LNCAP (cell line): ENCODE measurements around the gene DDX6.

Experiments used
- TF ChIP-seq, protein P1 (sequence below): fragments of 450-650 bp; IDR thresholded peaks from 2 replicates; pipeline ENCODE4 v1.5.1; 2017; ENCODE audit warnings: mild to moderate bottlenecking

DDX6 gene, protein sequence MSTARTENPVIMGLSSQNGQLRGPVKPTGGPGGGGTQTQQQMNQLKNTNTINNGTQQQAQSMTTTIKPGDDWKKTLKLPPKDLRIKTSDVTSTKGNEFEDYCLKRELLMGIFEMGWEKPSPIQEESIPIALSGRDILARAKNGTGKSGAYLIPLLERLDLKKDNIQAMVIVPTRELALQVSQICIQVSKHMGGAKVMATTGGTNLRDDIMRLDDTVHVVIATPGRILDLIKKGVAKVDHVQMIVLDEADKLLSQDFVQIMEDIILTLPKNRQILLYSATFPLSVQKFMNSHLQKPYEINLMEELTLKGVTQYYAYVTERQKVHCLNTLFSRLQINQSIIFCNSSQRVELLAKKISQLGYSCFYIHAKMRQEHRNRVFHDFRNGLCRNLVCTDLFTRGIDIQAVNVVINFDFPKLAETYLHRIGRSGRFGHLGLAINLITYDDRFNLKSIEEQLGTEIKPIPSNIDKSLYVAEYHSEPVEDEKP

DNA sequence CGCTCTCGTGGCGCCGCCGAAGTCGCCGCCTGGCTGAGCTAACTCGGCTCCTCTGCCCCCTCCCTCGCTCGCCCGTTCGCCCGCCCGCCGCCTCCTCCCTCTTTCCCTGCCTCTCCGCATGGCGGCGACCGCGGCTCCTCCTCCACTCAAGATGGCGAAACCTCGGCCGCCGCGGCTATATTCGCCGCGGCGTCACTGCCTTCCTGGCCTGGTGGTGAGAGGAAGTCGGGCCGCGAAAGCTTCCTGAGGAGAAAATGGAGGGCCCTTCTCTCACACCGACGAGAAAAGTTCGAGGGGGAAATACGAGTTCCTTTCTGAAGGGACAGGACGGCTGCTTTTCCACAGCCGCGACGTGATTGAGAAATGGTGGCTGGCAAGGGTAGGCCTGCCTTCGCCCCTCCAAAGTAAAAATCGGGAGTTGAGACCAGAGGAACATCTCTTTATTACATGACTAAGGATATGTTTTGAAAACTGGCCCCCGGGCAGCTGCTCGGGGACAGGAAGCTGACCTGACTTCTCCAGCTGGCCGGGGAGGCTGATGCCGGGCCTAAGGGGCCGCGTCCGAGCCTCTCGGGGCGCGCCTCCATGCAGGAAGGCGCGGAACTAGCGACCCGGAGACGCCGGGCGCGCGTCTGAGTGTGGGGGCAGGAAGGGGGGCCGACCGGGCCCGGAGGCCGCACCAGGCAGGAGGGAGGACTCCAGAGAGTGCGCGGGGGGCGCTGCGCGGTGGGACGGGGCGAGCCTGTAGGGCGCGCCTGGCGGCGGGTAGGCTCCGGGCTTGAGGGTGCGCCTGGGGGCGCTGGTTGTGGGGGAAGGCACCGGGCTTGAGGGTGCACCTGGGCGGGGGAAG, at the start of gene DDX6:
DDX6 (minus strand) TSS at position 54 of the 850 bp plus-strand sequence. CDS start 4,913 bp downstream, outside the sequence.
- TF ChIP-seq, protein P1, sequence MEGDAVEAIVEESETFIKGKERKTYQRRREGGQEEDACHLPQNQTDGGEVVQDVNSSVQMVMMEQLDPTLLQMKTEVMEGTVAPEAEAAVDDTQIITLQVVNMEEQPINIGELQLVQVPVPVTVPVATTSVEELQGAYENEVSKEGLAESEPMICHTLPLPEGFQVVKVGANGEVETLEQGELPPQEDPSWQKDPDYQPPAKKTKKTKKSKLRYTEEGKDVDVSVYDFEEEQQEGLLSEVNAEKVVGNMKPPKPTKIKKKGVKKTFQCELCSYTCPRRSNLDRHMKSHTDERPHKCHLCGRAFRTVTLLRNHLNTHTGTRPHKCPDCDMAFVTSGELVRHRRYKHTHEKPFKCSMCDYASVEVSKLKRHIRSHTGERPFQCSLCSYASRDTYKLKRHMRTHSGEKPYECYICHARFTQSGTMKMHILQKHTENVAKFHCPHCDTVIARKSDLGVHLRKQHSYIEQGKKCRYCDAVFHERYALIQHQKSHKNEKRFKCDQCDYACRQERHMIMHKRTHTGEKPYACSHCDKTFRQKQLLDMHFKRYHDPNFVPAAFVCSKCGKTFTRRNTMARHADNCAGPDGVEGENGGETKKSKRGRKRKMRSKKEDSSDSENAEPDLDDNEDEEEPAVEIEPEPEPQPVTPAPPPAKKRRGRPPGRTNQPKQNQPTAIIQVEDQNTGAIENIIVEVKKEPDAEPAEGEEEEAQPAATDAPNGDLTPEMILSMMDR, result 0 out of 2 replicates have a peak, but pooled peaks have one; percentile 13

DNA sequence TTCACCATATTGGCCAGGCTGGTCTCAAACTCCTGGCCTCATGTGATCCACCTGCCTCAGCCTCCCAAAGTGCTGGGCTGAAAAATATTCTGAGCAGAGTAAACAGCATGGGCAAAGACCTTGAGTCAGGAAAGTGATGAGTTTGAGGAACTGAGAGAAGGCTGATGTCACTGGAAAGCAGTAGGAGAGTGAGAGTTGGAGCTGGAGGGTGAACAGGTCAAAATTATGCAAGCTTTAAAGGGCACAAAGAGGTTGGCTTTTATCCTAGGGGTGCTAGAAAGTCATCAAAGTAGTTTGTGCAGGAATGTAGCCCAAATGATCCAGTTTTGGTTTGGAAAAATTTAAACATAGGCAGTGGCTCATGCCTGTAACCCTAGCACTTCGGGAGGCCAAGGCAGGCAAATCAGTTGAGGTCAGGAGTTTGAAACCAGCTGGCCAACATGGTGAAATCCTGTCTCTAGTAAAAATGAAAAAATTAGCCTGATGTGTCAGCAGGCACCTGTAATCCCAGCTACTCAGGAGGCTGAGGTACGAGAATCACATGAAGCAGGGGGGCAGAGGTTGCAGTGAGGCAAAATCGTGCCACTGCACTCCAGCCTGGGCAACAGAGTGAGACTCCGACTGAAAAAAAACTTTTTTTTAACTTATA, 48.1 kb upstream of the DDX6 start:
- TF ChIP-seq, protein P1, result no peak

DNA sequence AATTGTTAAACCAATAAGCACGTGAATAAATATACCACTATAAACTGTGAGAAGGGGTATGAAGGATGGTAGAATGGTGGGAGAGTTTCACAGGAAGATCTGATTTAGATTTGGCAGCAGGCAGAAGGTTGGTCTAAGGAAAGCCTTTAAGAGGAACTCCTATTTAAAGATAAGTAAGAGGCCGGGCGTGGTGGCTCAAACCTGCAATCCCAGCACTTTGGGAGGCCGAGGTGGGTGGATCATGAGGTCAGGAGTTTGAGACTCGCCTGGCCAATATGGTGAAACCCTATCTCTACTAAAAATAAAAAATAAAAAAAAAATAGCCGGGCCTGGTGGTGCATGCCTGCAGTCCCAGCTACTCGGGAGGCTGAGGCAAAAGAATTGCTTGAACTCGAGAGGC, 46.9 kb upstream of the DDX6 start:
- TF ChIP-seq, protein P1, result no peak

DNA sequence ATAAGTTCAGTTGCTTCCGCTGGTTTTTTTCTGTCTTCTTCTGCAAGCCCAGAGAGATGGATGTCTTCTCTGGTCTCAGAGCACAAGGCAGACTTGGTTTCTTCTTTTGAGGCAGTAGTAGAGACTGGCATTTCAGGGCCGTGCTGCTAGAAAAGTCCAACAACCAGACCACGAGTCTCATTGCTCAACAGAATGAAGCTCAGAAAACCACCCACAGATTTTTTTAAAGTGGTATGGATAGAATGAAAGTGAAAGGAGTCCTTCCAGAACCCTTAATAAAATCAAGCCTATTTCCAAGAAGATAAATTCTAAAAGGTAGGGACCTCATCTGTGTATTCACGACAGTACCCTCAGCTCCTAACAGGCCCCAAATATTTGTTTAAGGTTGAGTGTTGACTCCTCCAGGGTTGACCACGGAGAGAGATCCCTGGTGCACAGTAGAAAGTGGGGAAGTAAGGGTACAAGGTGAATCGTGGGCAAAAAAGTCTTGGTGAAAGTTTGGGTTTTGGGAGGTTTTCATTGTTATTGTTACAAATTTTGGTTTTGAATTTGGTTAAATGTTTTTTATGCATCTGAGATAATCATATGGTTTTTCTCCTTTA, 43.6 kb upstream of the DDX6 start:
- TF ChIP-seq, protein P1, result no peak

DNA sequence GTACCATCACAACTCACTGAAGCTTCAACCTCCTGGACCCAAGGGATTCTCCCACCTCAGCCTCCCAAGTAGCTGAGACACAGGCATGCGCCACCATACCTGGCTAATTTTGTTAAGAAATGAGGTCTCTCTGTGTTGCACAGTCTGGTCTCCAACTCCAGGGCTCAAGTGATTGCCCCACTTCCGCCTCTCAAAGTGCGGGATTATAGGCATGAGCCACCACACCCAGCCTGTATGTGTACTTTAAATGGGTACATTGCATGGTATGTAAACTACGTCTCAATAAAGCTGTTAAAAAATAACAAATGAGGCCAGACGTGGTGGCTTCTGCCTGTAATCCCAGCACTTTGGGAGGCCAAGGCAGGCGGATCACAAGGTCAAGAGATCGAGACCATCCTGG, 36.2 kb upstream of the DDX6 start:
- TF ChIP-seq, protein P1, result no peak

DNA sequence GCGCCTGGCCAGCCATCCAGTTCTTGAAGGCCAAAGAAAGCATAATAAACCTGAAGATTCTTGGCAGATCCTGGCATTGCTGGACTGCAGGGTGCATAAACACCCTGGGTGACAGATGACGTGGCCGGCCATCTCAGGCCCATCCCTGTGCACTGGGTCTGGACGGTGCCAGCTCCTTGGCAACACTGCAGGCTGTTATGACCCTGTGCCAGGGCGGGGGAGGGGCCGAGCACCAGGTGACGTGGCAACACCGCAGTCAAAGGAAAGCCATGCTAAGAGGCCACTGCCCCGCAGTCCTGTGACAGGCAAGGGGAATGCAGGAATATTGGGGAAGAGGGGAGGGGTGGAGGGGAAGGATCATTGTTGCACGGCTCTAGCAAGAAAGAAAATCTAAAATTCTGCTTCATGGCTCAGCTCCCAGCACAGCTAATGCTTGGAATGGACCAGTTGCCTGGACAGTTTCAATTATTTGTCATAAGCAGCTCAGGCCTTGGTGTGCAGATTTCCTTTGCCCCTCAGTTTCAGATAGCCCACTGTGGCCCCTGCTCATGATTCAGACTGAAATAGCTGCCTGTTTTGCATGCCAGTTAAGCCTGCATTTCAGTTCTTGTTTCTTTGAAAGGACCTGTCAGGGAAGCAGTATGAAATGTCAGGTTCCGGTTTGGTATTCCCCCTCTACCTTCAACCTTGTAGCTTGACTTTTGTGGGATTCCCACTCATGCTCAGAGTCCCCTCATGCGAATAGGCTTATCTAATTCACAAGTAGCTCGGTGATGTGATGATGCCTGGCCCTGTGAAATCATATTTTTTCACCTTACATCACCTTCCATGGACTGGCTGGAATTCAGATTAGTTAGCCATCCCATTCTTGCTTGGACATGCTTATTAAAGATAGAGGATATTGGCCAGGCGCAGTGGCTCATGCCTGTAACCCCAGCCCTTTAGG, 29.7 kb upstream of the DDX6 start:
- TF ChIP-seq, protein P1, result no peak
